ENCODE results near the gene MIPOL1. TPM values are rescaled to one million over a fixed set of nuclear protein-coding genes. Genes with fewer than 3 reads are reported as not detected.
"Not testable (repeated sequence)": the region's sequence is repeated elsewhere in the genome, so short reads cannot be mapped to it uniquely, and the experiment has no call there.

Gene MIPOL1
- total and polyA plus RNA-seq, 10 donors = 0.50 to 15.5 (median 7.3) TPM

GRCh38 chr14:37215345-37215744, 17.6 kb downstream of the MIPOL1 start:
- H3K27me3 ChIP-seq (replicated peaks in 1 of 7) = no peaks in the 10 kb centered on the region
- WGBS, 5 donors = 84 to 95% (median 94%) methylated on average over 3 of the region's 3 CpGs
- peaks cover 0 to 19% (median 3%) of the 10 kb centered on the region in 8 donors for H3K9me3 ChIP-seq
- no peak for DNase-seq
- H3K27ac ChIP-seq = no peak overlapping the region
- TF ChIP-seq CTCF (IDR thresholded peaks at IDR 0.05 in 8 of 11, conservative IDR thresholded peaks at IDR 0.05 in 3 of 11) (no peak), POLR2AphosphoS5 (IDR thresholded peaks at IDR 0.05) (no peak), POLR2A (IDR thresholded peaks at IDR 0.05) (no peak)
- H3K4me1 ChIP-seq = no peaks in the 10 kb centered on the region
- intact Hi-C loops (cut with DNase I; ENCODE audit: low total_unique reads) = no loop called here
- H3K4me3 ChIP-seq = no peak overlapping the region
- H3K36me3 ChIP-seq = no peaks in the 10 kb centered on the region

- Histone ChIP-seq H3K4me3 (no peak overlapping the region), H3K27ac (no peak overlapping the region), H3K27me3 (replicated peaks in 1 of 7) (no peaks in the 10 kb centered on the region), H3K36me3 (no peaks in the 10 kb centered on the region), H3K9me3 (peaks cover 0 to 29% (median 20%) of the 10 kb centered on the region in 8 donors), H3K4me1 (no peaks in the 10 kb centered on the region)
- no peak for DNase-seq
- intact Hi-C loops (cut with DNase I; ENCODE audit: low total_unique reads) = no loop called here
- no peak for TF ChIP-seq CTCF (IDR thresholded peaks at IDR 0.05 in 8 of 11, conservative IDR thresholded peaks at IDR 0.05 in 3 of 11)
- TF ChIP-seq POLR2AphosphoS5 (IDR thresholded peaks at IDR 0.05) = no peak
- TF ChIP-seq POLR2A (IDR thresholded peaks at IDR 0.05) = no peak
- 84 to 85% (median 85%) methylated on average over 3 of the region's 3 CpGs for whole genome bisulfite sequencing, 5 donors
These were observed 23.3 kb downstream of the MIPOL1 start for GRCh38 chr14:37221073-37221472.

GRCh38 chr14:37223947-37224474, 26.3 kb downstream of the MIPOL1 start:
- H3K4me1 ChIP-seq = no peaks in the 10 kb centered on the region
- TF ChIP-seq POLR2AphosphoS5 (IDR thresholded peaks at IDR 0.05) (no peak), CTCF (IDR thresholded peaks at IDR 0.05 in 8 of 11, conservative IDR thresholded peaks at IDR 0.05 in 3 of 11) (no peak), POLR2A (IDR thresholded peaks at IDR 0.05) (no peak)
- no peaks in the 10 kb centered on the region for H3K36me3 ChIP-seq
- H3K27me3 ChIP-seq (replicated peaks in 1 of 7) = no peaks in the 10 kb centered on the region
- no peak overlapping the region for H3K4me3 ChIP-seq
- intact Hi-C loops (cut with DNase I; ENCODE audit: low total_unique reads) = no loop called here
- no peak overlapping the region for H3K27ac ChIP-seq
- WGBS, 5 donors = 82 to 94% (median 90%) methylated on average over 3 of the region's 3 CpGs
- peaks cover 0 to 36% (median 22%) of the 10 kb centered on the region in 8 donors for H3K9me3 ChIP-seq
- no peak for DNase-seq

- DNase-seq; H3K4me1 ChIP-seq; intact Hi-C loops (cut with DNase I; ENCODE audit: low total_unique reads); H3K27me3 ChIP-seq (replicated peaks in 1 of 7); H3K27ac ChIP-seq; H3K36me3 ChIP-seq; H3K4me3 ChIP-seq: not testable (repeated sequence)
- 90 to 99% (median 93%) methylated on average over 4 of the region's 4 CpGs for WGBS, 5 donors
- H3K9me3 ChIP-seq = peaks cover 0 to 36% (median 22%) of the 10 kb centered on the region in 8 donors
These were observed 27.9 kb downstream of the MIPOL1 start for GRCh38 chr14:37225668-37226067.
